Heart left ventricle (tissue), 16 donors: ENCODE results near the gene S100A9. TPM values are rescaled to one million over a fixed set of nuclear protein-coding genes. Genes with fewer than 3 reads are reported as not detected.
"Not testable (repeated sequence)": the region's sequence is repeated elsewhere in the genome, so short reads cannot be mapped to it uniquely, and the experiment has no call there.

Experiments used
- ATAC-seq, 4 donors: fragments of 200-7000 bp; cut with Tn5 transposase; one replicate each; pipeline ENCODE4 v1.9.1; 2020 to 2022; ENCODE audit warnings: moderate library complexity in 4 of 4, mild to moderate bottlenecking in 3 of 4, moderate number of reproducible peaks in 1 of 4
- DNase-seq, 5 donors: peaks; one replicate each; pipeline ENCODE4 v3.0.0-alpha.2; 2020
- H3K27ac ChIP-seq, 12 donors: fragments of 200-600 bp; sonication (generic) in 4 of 12; one replicate each; pipeline versions ENCODE4 v1.5.0 to v1.8.0; 2016 to 2022; ENCODE audit warnings: mild to moderate bottlenecking in 2 of 12
- H3K27me3 ChIP-seq, 9 donors: fragments of 200-600 bp; sonication (generic) in 2 of 9; one replicate each; pipeline versions ENCODE4 v1.5.1 to v1.8.0; 2016 to 2022; ENCODE audit warnings: mild to moderate bottlenecking in 3 of 9
- H3K36me3 ChIP-seq, 9 donors: fragments of 200-600 bp; sonication (generic) in 2 of 9; one replicate each; pipeline versions ENCODE4 v1.5.0 to v1.8.0; 2018 to 2022; ENCODE audit warnings: mild to moderate bottlenecking in 2 of 9
- H3K4me1 ChIP-seq, 12 donors: fragments of 200-600 bp; sonication (generic) in 4 of 12; one replicate each; pipeline versions ENCODE4 v1.5.0 to v1.8.0; 2016 to 2022; ENCODE audit warnings: mild to moderate bottlenecking in 3 of 12
- H3K4me3 ChIP-seq, 12 donors: fragments of 200-600 bp; sonication (generic) in 4 of 12; one replicate each; pipeline versions ENCODE4 v1.5.0 to v1.8.0; 2017 to 2022; ENCODE audit warnings: mild to moderate bottlenecking in 9 of 12, moderate library complexity in 4 of 12
- H3K9me3 ChIP-seq, 12 donors: fragments of 200-600 bp; sonication (generic) in 4 of 12; one replicate each; pipeline versions ENCODE4 v1.5.0 to v1.8.0; 2016 to 2022; ENCODE audit warnings: mild to moderate bottlenecking in 1 of 12
- CTCF ChIP-seq, 12 donors: fragments of 200-600 bp; sonication (generic) in 4 of 12; IDR thresholded peaks; one replicate each; pipeline versions ENCODE4 v1.5.0 to v1.8.0; 2018 to 2022; ENCODE audit warnings: antibody characterized with exemption in 12 of 12, mild to moderate bottlenecking in 5 of 12
- POLR2A ChIP-seq, 2 donors: fragments of 450-650 bp; IDR thresholded peaks; one replicate each; pipeline ENCODE4 v1.6.1; 2017; ENCODE audit warnings: antibody characterized with exemption in 2 of 2, mild to moderate bottlenecking in 2 of 2, moderate library complexity in 2 of 2
- WGBS, 4 donors: extraction: QIAGEN DNeasy Blood & Tissue Kit in 2 of 4; methylation state at CpG; one replicate each; pipeline versions ENCODE4 v1.1.5 to v1.1.7; 2013 to 2018; 5-methylcytosine and 5-hydroxymethylcytosine counted together
- intact Hi-C, 10 donors: fragments of 100-400 bp; cut with DNase I; formaldehyde crosslinking; loops; one replicate each; pipeline versions ENCODE4 v1.11.1 to v1.14.2; 2022
- polyA plus RNA-seq, 2 donors: library from polyadenylated mRNA; stranded (reverse); fragments of 200-250 nt; gene quantifications; one replicate each; pipeline ENCODE4 v1.2.3, GENCODE V29; 2013
- total RNA-seq, 9 donors: library from RNA; depleted of rRNA in 2 of 9; stranded (reverse); fragments of >200 nt in 2 of 9; fragmentation: NEBNext Ultra II Directional in 3 of 9; extraction: Animal tissue kit (Norgen Biotek cat#: 25700) in 3 of 9; gene quantifications; one replicate each; pipeline versions ENCODE4 v1.1.0 to v1.2.4, GENCODE V29; 2016 to 2023
- donor health status: ischemic (EF 13 %, LVEDD 7.1; RV severe dilation, severe dysfunction).
- donor health status: healthy with polysubstance abuse.
- donor health status: DM: no; HTN: yes; CAD: no.
- donor health status: DM: no; HTN: no; CAD: no.
- donor health status: ischemic (EF 25% LVEDD 6.9; RV normal size, moderate dysfunction).
- donor health status: ischemic (EF 25% LVEDD 5.7; RV mildly dilated, moderate dysfunction).
- donor health status: healthy.
- donor health status: DM: yes; HTN: yes; CAD: no.
- donor health status: ischemic (EF 35%, LVEDD 5.7; RV mildly dilated, moderate dysfunction).
- donor health status: nonischemic (EF 11% LVEDD 7.7; RV severe dilation, severe dysfunction).
- donor health status: DM: yes; HTN: yes; CAD: no.
- donor health status: PGD.
- donor health status: ischemic (EF 29% LVEDD 5.4; RV normal size, mild dysfunction).
- donor health status: nonischemic (EF 23%, LVEDD 6.1; RV moderate dilation, normal function).

The S100A9 gene
- total and polyA plus RNA-seq, 11 donors: 5.7 to 350 (median 76.2) TPM

- Histone ChIP-seq H3K4me3 (no peak overlapping the region), H3K9me3 (no peaks in the 10 kb centered on the region), H3K27ac (no peak overlapping the region), H3K27me3 (peaks cover 0 to 16% (median 0%) of the 10 kb centered on the region in 9 donors), H3K36me3 (no peaks in the 10 kb centered on the region), H3K4me1 (peaks cover 0 to 7% (median 0%) of the 10 kb centered on the region in 12 donors)
- no peak for TF ChIP-seq CTCF (IDR thresholded peaks at IDR 0.05)
- no peak for ATAC-seq
- no peak for DNase-seq
- WGBS, 4 donors: 59 to 62% (median 61%) methylated on average over 2 of the region's 2 CpGs
- intact Hi-C loops: loop anchor here in 1 of 10 donors (10.0 kb wide), 1 partner anchor 47 kb away; the partner anchor contains the start of gene S100A9
Observed at GRCh38 chr1:153402226-153402625, 44.6 kb downstream of the S100A9 start.

GRCh38 chr1:153403421-153404085 lies 45.9 kb downstream of the S100A9 start:
- intact Hi-C loops: loop anchor here in 1 of 10 donors (10.0 kb wide), 1 partner anchor 49 kb away; the partner anchor contains the start of gene S100A9
- Histone ChIP-seq H3K9me3 (no peaks in the 10 kb centered on the region), H3K4me1 (peaks cover 0 to 7% (median 0%) of the 10 kb centered on the region in 12 donors), H3K27ac (no peak overlapping the region), H3K4me3 (no peak overlapping the region), H3K36me3 (no peaks in the 10 kb centered on the region), H3K27me3 (peaks cover 0 to 26% (median 3%) of the 10 kb centered on the region in 9 donors)
- DNase-seq (no peak), ATAC-seq (no peak)
- no peak for TF ChIP-seq CTCF (IDR thresholded peaks at IDR 0.05)
- WGBS, 4 donors: 76 to 82% (median 80%) methylated on average over 11 of the region's 11 CpGs

- DNase-seq: no peak
- WGBS, 4 donors: 72 to 83% (median 79%) methylated on average over 7 of the region's 7 CpGs
- peaks cover 0 to 26% (median 3%) of the 10 kb centered on the region in 9 donors for H3K27me3 ChIP-seq
- no peak overlapping the region for H3K27ac ChIP-seq
- H3K4me3 ChIP-seq: no peak overlapping the region
- TF ChIP-seq CTCF (IDR thresholded peaks at IDR 0.05) (no peak), POLR2A (IDR thresholded peaks at IDR 0.05) (no peak)
- H3K4me1 ChIP-seq: peaks cover 0 to 7% (median 0%) of the 10 kb centered on the region in 12 donors
- no peaks in the 10 kb centered on the region for H3K36me3 ChIP-seq
- intact Hi-C loops: loop anchor here in 1 of 10 donors (10.0 kb wide), 1 partner anchor 49 kb away; the partner anchor contains the start of gene S100A9
- H3K9me3 ChIP-seq: no peaks in the 10 kb centered on the region
- no peak for ATAC-seq
Observed at GRCh38 chr1:153404086-153404635, 46.5 kb downstream of the S100A9 start.

GRCh38 chr1:153404768-153405167 lies 47.1 kb downstream of the S100A9 start:
- no peak overlapping the region for H3K4me3 ChIP-seq
- H3K36me3 ChIP-seq: no peaks in the 10 kb centered on the region
- peak in 10 of 12 donors; percentile 17 to 66 (median 35) for TF ChIP-seq CTCF (IDR thresholded peaks at IDR 0.05)
- no peak for TF ChIP-seq POLR2A (IDR thresholded peaks at IDR 0.05)
- 35 to 44% (median 42%) methylated on average over 15 of the region's 15 CpGs for WGBS, 4 donors
- intact Hi-C loops: loop anchor here in 1 of 10 donors (10.0 kb wide), 1 partner anchor 50 kb away; the partner anchor contains the start of gene S100A9
- ATAC-seq (peak in 2 of 4 donors; percentile 54 to 63), DNase-seq (peak in 3 of 5 donors; percentile 52 to 76 (median 65))
- H3K9me3 ChIP-seq: no peaks in the 10 kb centered on the region
- peaks cover 0 to 7% (median 0%) of the 10 kb centered on the region in 12 donors for H3K4me1 ChIP-seq
- no peak overlapping the region for H3K27ac ChIP-seq
- peaks cover 0 to 26% (median 3%) of the 10 kb centered on the region in 9 donors for H3K27me3 ChIP-seq

- not testable (repeated sequence) for H3K36me3 ChIP-seq, ATAC-seq
- H3K27me3 ChIP-seq: peaks cover 0 to 26% (median 3%) of the 10 kb centered on the region in 9 donors
Observed at GRCh38 chr1:153405825-153406599, 48.4 kb downstream of the S100A9 start.

GRCh38 chr1:153407274-153407673 lies 49.6 kb downstream of the S100A9 start:
- intact Hi-C loops: loop anchor here in 1 of 10 donors (10.0 kb wide), 1 partner anchor 52 kb away; the partner anchor contains the start of gene S100A9
- not testable (repeated sequence) for DNase-seq
- 52 to 69% (median 60%) methylated on average over 11 of the region's 11 CpGs for WGBS, 4 donors

More at GRCh38 chr1:153405825-153406599, 48.4 kb downstream of the S100A9 start:
- not testable (repeated sequence) for H3K9me3 ChIP-seq, H3K4me1 ChIP-seq, DNase-seq, H3K27ac ChIP-seq, H3K4me3 ChIP-seq
- WGBS, 4 donors: 71 to 81% (median 76%) methylated on average over 6 of the region's 6 CpGs
- intact Hi-C loops: loop anchor here in 1 of 10 donors (10.0 kb wide), 1 partner anchor 51 kb away; the partner anchor contains the start of gene S100A9

More at GRCh38 chr1:153407274-153407673, 49.6 kb downstream of the S100A9 start:
- ATAC-seq, H3K4me1 ChIP-seq, H3K4me3 ChIP-seq, H3K27ac ChIP-seq, H3K36me3 ChIP-seq, H3K9me3 ChIP-seq: not testable (repeated sequence)
- peaks cover 0 to 26% (median 3%) of the 10 kb centered on the region in 9 donors for H3K27me3 ChIP-seq
